Fibroblast of lung (primary cell): Measurements from ENCODE around the gene KIAA1671.

Experiments
- EZH2 ChIP-seq: IDR thresholded peaks from 2 replicates; pipeline ENCODE4 v1.5.1; 2012; ENCODE audit warnings: low read length, control low read depth, mild to moderate bottlenecking; ENCODE audit errors: missing control alignments
- TF ChIP-seq, protein P1 (sequence below), 2 donors: IDR thresholded peaks in 1 of 2; conservative IDR thresholded peaks in 1 of 2; 1 replicate in 1 of 2; 2 replicates in 1 of 2; pipeline ENCODE4 v1.5.1; 2011 to 2012; ENCODE audit warnings: low read length in 2 of 2, control low read depth in 1 of 2, inconsistent platforms in 1 of 2, low read depth in 1 of 2, mild to moderate bottlenecking in 1 of 2

GRCh38 chr22:25076336-25076735 lies 123.8 kb downstream of the KIAA1671 start:
- TF ChIP-seq, protein P1, sequence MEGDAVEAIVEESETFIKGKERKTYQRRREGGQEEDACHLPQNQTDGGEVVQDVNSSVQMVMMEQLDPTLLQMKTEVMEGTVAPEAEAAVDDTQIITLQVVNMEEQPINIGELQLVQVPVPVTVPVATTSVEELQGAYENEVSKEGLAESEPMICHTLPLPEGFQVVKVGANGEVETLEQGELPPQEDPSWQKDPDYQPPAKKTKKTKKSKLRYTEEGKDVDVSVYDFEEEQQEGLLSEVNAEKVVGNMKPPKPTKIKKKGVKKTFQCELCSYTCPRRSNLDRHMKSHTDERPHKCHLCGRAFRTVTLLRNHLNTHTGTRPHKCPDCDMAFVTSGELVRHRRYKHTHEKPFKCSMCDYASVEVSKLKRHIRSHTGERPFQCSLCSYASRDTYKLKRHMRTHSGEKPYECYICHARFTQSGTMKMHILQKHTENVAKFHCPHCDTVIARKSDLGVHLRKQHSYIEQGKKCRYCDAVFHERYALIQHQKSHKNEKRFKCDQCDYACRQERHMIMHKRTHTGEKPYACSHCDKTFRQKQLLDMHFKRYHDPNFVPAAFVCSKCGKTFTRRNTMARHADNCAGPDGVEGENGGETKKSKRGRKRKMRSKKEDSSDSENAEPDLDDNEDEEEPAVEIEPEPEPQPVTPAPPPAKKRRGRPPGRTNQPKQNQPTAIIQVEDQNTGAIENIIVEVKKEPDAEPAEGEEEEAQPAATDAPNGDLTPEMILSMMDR (conservative IDR thresholded peaks at IDR 0.05 in 1 of 2, IDR thresholded peaks at IDR 0.05 in 1 of 2; ENCODE audit: low read depth in 1 of 2, low read length in 2 of 2) = no peak
- TF ChIP-seq EZH2 = no peak
